ENCODE data around the gene RDH13.
"Not testable (repeated sequence)": the region's sequence is repeated elsewhere in the genome, so short reads cannot be mapped to it uniquely, and the experiment has no call there.

The RDH13 gene

GRCh38 chr19:55008781-55009180 is 54.2 kb downstream of the RDH13 start:
- DNase-seq, result not testable (repeated sequence)

- not testable (repeated sequence) for DNase-seq
Observed at GRCh38 chr19:55008189-55008588, 54.8 kb downstream of the RDH13 start.

- DNase-seq, result not testable (repeated sequence)
Observed at GRCh38 chr19:55007537-55007936, 55.4 kb downstream of the RDH13 start.

- not testable (repeated sequence) for DNase-seq
Observed at GRCh38 chr19:55006795-55007194, 56.2 kb downstream of the RDH13 start.

GRCh38 chr19:55005684-55006488 is 57.1 kb downstream of the RDH13 start:
- DNase-seq, result no peak

GRCh38 chr19:55000761-55001160 is 62.2 kb downstream of the RDH13 start:
- DNase-seq, result no peak

- DNase-seq, result not testable (repeated sequence)
Observed at GRCh38 chr19:54998751-54999239, 64.2 kb downstream of the RDH13 start.

- no peak for DNase-seq
Observed at GRCh38 chr19:54995561-54995960, 67.4 kb downstream of the RDH13 start.

Measured in NCI-H345 (cell line).